SK-N-DZ (cell line): ENCODE measurements around the gene FERMT3.
A peak's percentile ranks its signal among the peaks of the same experiment; 100 is the strongest.

Experiments used
- DNase-seq: peaks from one replicate; pipeline ENCODE4 v3.0.0-alpha.2; 2015; ENCODE audit warnings: low spot score

FERMT3 gene

GRCh38 chr11:64219755-64220154 is 13.2 kb downstream of the FERMT3 start:
- DNase-seq = no peak

- DNase-seq = no peak
Observed at GRCh38 chr11:64220271-64220670, 13.8 kb downstream of the FERMT3 start.

GRCh38 chr11:64220798-64221197 is 14.3 kb downstream of the FERMT3 start:
- DNase-seq = no peak

GRCh38 chr11:64222651-64223000 is 16.1 kb downstream of the FERMT3 start:
- no peak for DNase-seq

- DNase-seq = no peak
Observed at GRCh38 chr11:64223001-64223651, 16.6 kb downstream of the FERMT3 start.

GRCh38 chr11:64224151-64224890 is 17.8 kb downstream of the FERMT3 start:
- DNase-seq = no peak

GRCh38 chr11:64224891-64225607 is 18.5 kb downstream of the FERMT3 start:
- no peak for DNase-seq

GRCh38 chr11:64225608-64226506 is 19.3 kb downstream of the FERMT3 start, which contains the start of the genes NUDT22 and TRPT1:
Gene NUDT22, plus strand, starts transcription at chr11:64226274. Its CDS starts 379 bp downstream, at chr11:64226653.
Gene TRPT1, minus strand, starts transcription at chr11:64226186. Its CDS starts 326 bp downstream, at chr11:64225860.
- peak; percentile 82 for DNase-seq

- no peak for DNase-seq
Observed at GRCh38 chr11:64226507-64227051, 20.1 kb downstream of the FERMT3 start.

- DNase-seq = no peak
Observed at GRCh38 chr11:64227405-64227956, 21.0 kb downstream of the FERMT3 start.

- DNase-seq = no peak
Observed at GRCh38 chr11:64229090-64229743, 22.7 kb downstream of the FERMT3 start.

GRCh38 chr11:64229744-64230170 is 23.2 kb downstream of the FERMT3 start:
- no peak for DNase-seq

GRCh38 chr11:64230171-64230984 is 23.9 kb downstream of the FERMT3 start, which contains the start of gene DNAJC4:
Gene DNAJC4, plus strand, starts transcription at chr11:64230548. Its CDS starts 307 bp downstream, at chr11:64230855.
- DNase-seq = peak; percentile 97

- no peak for DNase-seq
Observed at GRCh38 chr11:64230985-64231365, 24.5 kb downstream of the FERMT3 start.

- no peak for DNase-seq
Observed at GRCh38 chr11:64231546-64231945, 25.0 kb downstream of the FERMT3 start.

GRCh38 chr11:64232182-64232966 is 25.9 kb downstream of the FERMT3 start:
- no peak for DNase-seq

GRCh38 chr11:64232967-64233315 is 26.4 kb downstream of the FERMT3 start:
- DNase-seq = no peak

GRCh38 chr11:64233913-64234586 is 27.5 kb downstream of the FERMT3 start, which contains the start of gene VEGFB:
Gene VEGFB, plus strand, starts transcription at chr11:64234584. Its CDS starts 250 bp downstream, at chr11:64234834.
- DNase-seq = peak; percentile 72
